Activated CD4-positive, alpha-beta T cell treated with anti-CD3 and anti-CD28 coated beads, Interleukin-2, amount 50 U/mL, for 48 hours (primary cell): ENCODE measurements around the gene FOXP1.
"Not testable (repeated sequence)": the region's sequence is repeated elsewhere in the genome, so short reads cannot be mapped to it uniquely, and the experiment has no call there.

ENCODE experiments used
- DNase-seq, 2 experiments: peaks; one replicate each; pipeline ENCODE4 v3.0.0-alpha.2; 2020

The FOXP1 gene

GRCh38 chr3:71045917-71046282 lies 537.6 kb downstream of the FOXP1 start:
- peak; percentile 37 to 43 for DNase-seq

- no peak for DNase-seq
These were observed 538.2 kb downstream of the FOXP1 start for GRCh38 chr3:71045212-71045916.

GRCh38 chr3:71042759-71043158 lies 540.8 kb downstream of the FOXP1 start:
- no peak for DNase-seq

- no peak for DNase-seq
These were observed 542.2 kb downstream of the FOXP1 start for GRCh38 chr3:71041371-71041770.

DNA sequence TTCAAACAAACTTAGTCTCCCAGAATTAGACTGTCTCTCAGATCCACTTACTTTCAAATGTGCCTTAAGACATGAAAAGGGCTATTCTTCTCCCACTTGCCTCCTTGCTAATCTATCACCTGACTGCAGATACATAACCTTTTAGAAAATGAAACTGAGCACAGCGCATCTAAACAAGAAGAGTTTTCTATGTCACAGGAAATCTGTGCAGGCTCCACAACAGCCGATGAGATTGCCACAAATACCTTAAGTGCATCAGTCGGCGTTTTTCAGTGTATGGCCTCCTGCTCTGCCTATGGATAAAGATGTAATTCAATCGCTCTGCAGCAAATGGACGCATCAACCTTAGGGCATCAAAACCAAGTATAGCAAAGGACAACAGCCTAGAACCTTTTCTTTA lies 544.2 kb downstream of the FOXP1 start:
- no peak for DNase-seq

DNA sequence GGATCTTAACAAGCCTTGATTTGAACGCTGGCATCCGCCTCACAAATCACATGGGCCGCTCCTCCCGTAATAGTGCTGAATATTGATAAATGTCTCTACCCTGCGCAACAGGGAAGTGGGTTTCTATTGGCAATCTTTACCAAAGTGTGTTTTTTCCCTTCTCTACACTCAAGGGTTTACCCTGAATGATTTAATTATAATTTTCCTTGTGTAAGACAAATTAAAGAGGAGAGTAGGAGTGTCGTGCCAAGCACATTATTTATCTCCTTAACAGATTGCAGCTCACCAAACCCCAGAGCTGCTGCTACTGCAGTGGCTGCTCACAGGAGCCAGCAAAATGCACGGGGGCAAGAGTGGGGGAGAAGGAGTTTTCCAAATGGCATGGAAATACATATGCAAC lies 545.8 kb downstream of the FOXP1 start:
- no peak for DNase-seq

DNA sequence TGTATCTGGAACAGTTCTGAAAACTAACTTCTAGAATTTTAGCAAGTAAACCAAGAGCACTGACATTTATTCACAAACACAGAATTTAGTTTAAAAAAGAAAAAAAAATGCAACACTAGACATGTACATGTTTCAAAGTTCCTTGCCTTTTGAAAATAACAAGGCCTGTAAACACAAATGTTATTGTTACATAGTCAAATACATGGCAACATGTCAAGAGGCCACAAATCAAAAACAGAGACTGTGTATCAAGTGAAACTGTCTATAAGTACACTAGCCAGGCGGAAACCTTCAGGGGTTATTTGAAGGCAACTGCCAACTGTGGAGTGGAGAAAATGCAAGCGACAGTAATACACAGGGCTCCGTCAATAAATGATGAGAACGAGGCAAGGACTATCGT lies 547.6 kb downstream of the FOXP1 start:
- no peak for DNase-seq

DNA sequence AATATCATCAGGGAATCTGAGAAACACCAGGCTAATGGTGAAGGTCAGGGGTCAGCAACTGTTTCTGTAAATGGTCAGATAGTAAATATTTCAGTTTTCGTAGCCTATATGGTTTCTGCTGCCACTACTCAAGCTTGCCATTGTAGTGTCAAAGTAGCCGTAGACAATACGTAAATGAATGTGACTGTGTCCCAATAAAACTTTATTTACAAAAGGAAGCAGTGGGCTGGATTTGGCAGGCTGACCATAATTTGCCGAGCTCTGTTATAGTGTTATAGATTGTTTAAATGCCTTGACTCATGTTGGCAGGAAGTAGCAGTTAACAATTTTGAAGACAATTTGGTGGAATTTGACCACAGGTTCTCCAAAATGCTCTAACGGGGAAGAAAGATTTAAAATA lies 548.2 kb downstream of the FOXP1 start:
- DNase-seq, result no peak

GRCh38 chr3:71033681-71034220 lies 549.8 kb downstream of the FOXP1 start:
- no peak for DNase-seq

GRCh38 chr3:71031914-71032521 lies 551.5 kb downstream of the FOXP1 start:
- no peak for DNase-seq

GRCh38 chr3:71031181-71031580 lies 552.3 kb downstream of the FOXP1 start:
- DNase-seq, result no peak

- no peak for DNase-seq
These were observed 552.8 kb downstream of the FOXP1 start for GRCh38 chr3:71030748-71031147.

GRCh38 chr3:71029770-71030169 lies 553.8 kb downstream of the FOXP1 start:
- DNase-seq, result no peak

- no peak for DNase-seq
These were observed 554.7 kb downstream of the FOXP1 start for GRCh38 chr3:71028802-71029201.

- DNase-seq, result no peak
These were observed 555.3 kb downstream of the FOXP1 start for GRCh38 chr3:71028184-71028583.

- DNase-seq, result no peak
These were observed 556.6 kb downstream of the FOXP1 start for GRCh38 chr3:71026634-71027578.

- no peak for DNase-seq
These were observed 558.0 kb downstream of the FOXP1 start for GRCh38 chr3:71025516-71025915.

GRCh38 chr3:71025010-71025409 lies 558.5 kb downstream of the FOXP1 start:
- DNase-seq, result no peak

DNA sequence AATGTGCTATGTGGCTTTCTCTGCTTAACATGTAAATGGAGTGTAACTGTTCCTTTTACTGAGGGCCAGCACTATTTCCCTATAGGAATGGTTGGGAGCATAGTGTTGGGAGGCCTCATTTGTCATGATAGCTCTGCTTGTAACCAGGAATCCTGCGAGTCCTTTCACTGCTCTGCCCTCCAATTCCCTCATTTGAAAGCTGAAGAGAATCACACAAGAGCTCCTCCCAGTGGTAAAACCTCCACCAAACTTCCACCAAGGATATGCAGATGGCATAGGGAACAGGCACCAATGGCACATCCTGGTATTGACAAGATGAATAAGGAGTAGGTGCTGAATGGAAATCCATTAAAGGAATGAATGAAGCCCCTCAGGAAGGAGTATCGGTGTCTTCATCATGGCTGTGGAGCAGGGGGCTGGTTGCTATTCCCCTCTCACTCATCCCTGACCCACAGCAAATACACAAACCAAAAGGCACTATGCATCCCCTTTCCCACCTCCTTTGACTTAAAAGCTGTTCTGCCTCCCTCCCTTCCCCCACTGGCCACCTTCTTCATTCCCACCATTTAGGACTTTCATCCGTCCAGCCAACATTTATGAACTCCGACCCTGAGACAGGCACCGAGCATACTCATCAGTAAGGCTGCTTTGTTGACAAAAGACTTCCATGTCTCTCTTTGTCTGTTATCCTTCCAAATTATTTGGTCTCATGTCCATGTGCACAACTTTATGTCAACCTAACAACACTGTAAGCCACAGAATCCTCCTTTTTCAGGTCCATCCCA lies 560.8 kb downstream of the FOXP1 start:
- no peak for DNase-seq

DNA sequence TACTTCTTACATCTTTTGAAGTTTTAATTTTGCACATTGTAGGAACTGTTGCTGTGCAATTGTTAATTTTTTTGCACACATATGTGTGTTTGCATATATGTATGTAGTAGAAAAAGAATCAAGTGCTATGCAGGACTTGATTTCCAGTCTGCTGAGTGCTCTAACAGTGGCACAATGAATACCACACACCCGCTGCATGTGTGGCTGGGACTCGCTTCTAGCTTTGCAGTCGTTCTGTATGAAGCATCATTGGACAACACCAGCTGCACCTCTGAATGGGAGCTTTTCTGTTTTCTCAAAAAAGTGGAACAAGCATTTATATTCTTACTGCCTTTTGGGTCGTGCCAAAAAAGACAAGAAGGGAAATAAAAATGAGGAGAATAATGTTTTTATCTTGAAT lies 564.7 kb downstream of the FOXP1 start:
- no peak for DNase-seq

- DNase-seq, result no peak
These were observed 567.2 kb downstream of the FOXP1 start for GRCh38 chr3:71016178-71016845.

GRCh38 chr3:71014616-71015015 lies 568.9 kb downstream of the FOXP1 start:
- DNase-seq, result not testable (repeated sequence)
